Naive thymus-derived CD4-positive, alpha-beta T cell (primary cell): ENCODE data around the gene FLNB. TPM values are rescaled to one million over a fixed set of nuclear protein-coding genes. Genes with fewer than 3 reads are reported as not detected.

Experiments used
- ATAC-seq: fragments of 150-1000 bp; cut with Tn5 transposase; 2 replicates; pipeline ENCODE4 v1.10.0; 2021; ENCODE audit warnings: mild to moderate bottlenecking, moderate library complexity
- CTCF ChIA-PET: fragments of 350-600 bp; sonication (Branson Sonifier 250); formaldehyde crosslinking; loops from one replicate; lab custom pipeline; 2021; ENCODE audit warnings: antibody characterized with exemption; lab: Charles Lee
- POLR2A ChIA-PET: fragments of 350-600 bp; sonication (Branson Sonifier 250); formaldehyde crosslinking; loops from one replicate; lab custom pipeline; 2021; ENCODE audit warnings: antibody characterized with exemption, inconsistent platforms; lab: Charles Lee
- DNase-seq, 9 donors: peaks; one replicate each; pipeline versions ENCODE4 v3.0.0 to v3.0.0-alpha.2; 2020 to 2022; ENCODE audit warnings: mixed read lengths in 1 of 9
- H3K27ac ChIP-seq: one replicate; pipeline ENCODE4 v1.7.0; 2013; ENCODE audit warnings: mild to moderate bottlenecking, low read depth, low read length, moderate library complexity
- H3K27me3 ChIP-seq, 2 donors: one replicate each; pipeline ENCODE4 v1.7.0; 2013; ENCODE audit warnings: low read length in 2 of 2, mild to moderate bottlenecking in 2 of 2, moderate library complexity in 2 of 2; ENCODE audit not compliant: control insufficient read depth in 2 of 2, insufficient read depth in 2 of 2
- H3K36me3 ChIP-seq, 3 experiments: 1 replicate in 2 of 3; 2 replicates in 1 of 3; pipeline ENCODE4 v1.7.0; 2013; ENCODE audit warnings: low read length in 3 of 3, mild to moderate bottlenecking in 3 of 3, moderate library complexity in 1 of 3; ENCODE audit not compliant: insufficient read depth in 3 of 3, control insufficient read depth in 2 of 3
- H3K4me1 ChIP-seq, 2 donors: one replicate each; pipeline ENCODE4 v1.7.0; 2013; ENCODE audit warnings: low read length in 2 of 2, mild to moderate bottlenecking in 2 of 2, moderate library complexity in 1 of 2; ENCODE audit not compliant: control insufficient read depth in 2 of 2, insufficient read depth in 2 of 2
- H3K4me3 ChIP-seq: 2 replicates; pipeline ENCODE4 v1.7.0; 2013; ENCODE audit warnings: mild to moderate bottlenecking, low read length
- H3K9me3 ChIP-seq, 3 experiments: 1 replicate in 2 of 3; 2 replicates in 1 of 3; pipeline ENCODE4 v1.7.0; 2013; ENCODE audit warnings: low read length in 3 of 3; ENCODE audit not compliant: control insufficient read depth in 2 of 3
- H3K27ac Mint-ChIP-seq, 9 donors: one replicate each; pipeline ENCODE4 v1.8.0; 2020 to 2022; ENCODE audit warnings: mixed read lengths in 9 of 9, mild to moderate bottlenecking in 8 of 9, moderate library complexity in 5 of 9, inconsistent platforms in 2 of 9
- H3K27me3 Mint-ChIP-seq, 5 donors: one replicate each; pipeline ENCODE4 v1.8.0; 2021 to 2022; ENCODE audit warnings: mixed read lengths in 5 of 5, mild to moderate bottlenecking in 1 of 5
- H3K36me3 Mint-ChIP-seq, 5 donors: one replicate each; pipeline ENCODE4 v1.8.0; 2020 to 2022; ENCODE audit warnings: mixed read lengths in 5 of 5, mild to moderate bottlenecking in 3 of 5, inconsistent platforms in 1 of 5
- H3K4me1 Mint-ChIP-seq, 7 donors: one replicate each; pipeline ENCODE4 v1.8.0; 2020 to 2022; ENCODE audit warnings: mixed read lengths in 7 of 7, mild to moderate bottlenecking in 3 of 7, inconsistent platforms in 1 of 7
- H3K4me3 Mint-ChIP-seq, 10 donors: one replicate each; pipeline ENCODE4 v1.8.0; 2020 to 2022; ENCODE audit warnings: mild to moderate bottlenecking in 10 of 10, mixed read lengths in 10 of 10, moderate library complexity in 6 of 10, inconsistent platforms in 2 of 10
- H3K9me3 Mint-ChIP-seq, 11 donors: one replicate each; pipeline ENCODE4 v1.8.0; 2020 to 2022; ENCODE audit warnings: mixed read lengths in 11 of 11, mild to moderate bottlenecking in 4 of 11, inconsistent platforms in 1 of 11, moderate library complexity in 1 of 11
- intact Hi-C, 2 donors: fragments of 100-400 bp; cut with micrococcal nuclease; formaldehyde crosslinking; loops; one replicate each; pipeline ENCODE4 v1.15.1; 2023
- polyA plus RNA-seq, 2 donors: library from polyadenylated mRNA; unstranded; fragments of 300-500 nt; fragmentation: Illumina TruSeq; gene quantifications; one replicate each; pipeline ENCODE4 v1.2.3, GENCODE V29; 2021
- total RNA-seq, 6 experiments: library from RNA in 5 of 6; stranded (reverse) in 5 of 6; gene quantifications; 1 replicate in 5 of 6; 2 replicates in 1 of 6; pipeline ENCODE4 v1.2.3 and lab custom pipeline; 2021 to 2026

FLNB gene
- total and polyA plus RNA-seq, 7 experiments from 2014 or later: 15.7 to 66.7 (median 47.6) TPM

DNA sequence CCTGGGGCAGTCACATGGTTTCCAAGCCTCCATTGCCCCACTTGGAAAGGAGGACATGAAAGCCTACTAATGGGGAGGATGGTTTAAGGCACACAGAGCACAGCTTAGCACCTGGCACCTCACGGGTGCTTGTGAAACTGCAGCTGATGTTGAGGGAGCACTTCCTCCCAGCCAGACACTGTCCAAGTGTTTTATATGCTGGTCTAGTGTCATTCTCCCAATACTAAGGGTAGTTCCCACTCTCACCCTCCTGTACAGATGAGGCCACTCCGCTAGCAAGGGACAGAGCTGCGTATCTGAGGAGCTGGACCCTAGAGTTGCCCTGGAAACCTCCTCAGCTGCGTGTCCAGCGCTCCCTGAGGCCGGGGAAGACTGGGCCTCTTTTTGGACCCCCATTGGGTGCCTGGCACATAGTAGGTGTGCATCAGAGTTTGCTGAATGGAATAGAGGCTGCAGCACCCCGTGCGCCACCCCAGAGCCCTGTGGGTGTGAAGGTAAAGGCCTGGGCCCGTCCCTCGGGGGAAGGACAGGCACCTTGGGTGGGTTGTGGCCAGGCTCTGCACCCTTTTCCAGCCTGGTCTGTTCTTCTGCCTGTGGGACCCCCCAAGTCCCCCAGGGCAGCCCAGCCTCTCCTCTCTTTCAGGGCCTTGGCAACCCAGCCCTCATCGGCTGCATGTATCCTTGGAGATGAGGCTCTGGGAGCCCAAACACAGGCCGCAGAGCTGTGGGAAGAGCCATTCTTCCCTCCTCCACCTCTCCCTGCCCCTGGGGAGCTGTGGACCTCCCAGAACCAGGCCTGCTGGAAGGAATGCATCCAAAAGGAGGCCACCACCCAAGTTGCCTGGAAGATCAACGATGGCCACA lies 171.2 kb downstream of the FLNB start:
- ATAC-seq (no peak), DNase-seq (no peak)
- ChIA-PET POLR2A (no interaction called here), CTCF (interaction anchor here (0.6 to 0.9 kb wide), 2 partner anchors 236 to 495 kb away, joined by 3 to 4 read pairs; no protein-coding TSS in a partner anchor)
- Mint-ChIP-seq H3K36me3 (no peaks in the 10 kb centered on the region), H3K4me1 (peaks cover 0 to 17% (median 12%) of the 10 kb centered on the region in 7 donors), H3K9me3 (no peaks in the 10 kb centered on the region), H3K4me3 (peak overlapping the region in 1 of 10 donors; percentile 79), H3K27me3 (peaks cover 0 to 4% (median 0%) of the 10 kb centered on the region in 5 donors), H3K27ac (no peak overlapping the region)
- no peaks in the 10 kb centered on the region for H3K36me3 ChIP-seq
- intact Hi-C loops: loop anchor here (5.0 to 10.0 kb wide), 5 partner anchors 38 to 238 kb away; partner anchors contain the start of gene ABHD6 (in 1 of the 2)
- H3K27ac ChIP-seq: no peak overlapping the region
- peaks cover 6 to 8% of the 10 kb centered on the region in 2 donors for H3K4me1 ChIP-seq
- H3K4me3 ChIP-seq: no peak overlapping the region
- no peaks in the 10 kb centered on the region for H3K9me3 ChIP-seq
- no peaks in the 10 kb centered on the region for H3K27me3 ChIP-seq

DNA sequence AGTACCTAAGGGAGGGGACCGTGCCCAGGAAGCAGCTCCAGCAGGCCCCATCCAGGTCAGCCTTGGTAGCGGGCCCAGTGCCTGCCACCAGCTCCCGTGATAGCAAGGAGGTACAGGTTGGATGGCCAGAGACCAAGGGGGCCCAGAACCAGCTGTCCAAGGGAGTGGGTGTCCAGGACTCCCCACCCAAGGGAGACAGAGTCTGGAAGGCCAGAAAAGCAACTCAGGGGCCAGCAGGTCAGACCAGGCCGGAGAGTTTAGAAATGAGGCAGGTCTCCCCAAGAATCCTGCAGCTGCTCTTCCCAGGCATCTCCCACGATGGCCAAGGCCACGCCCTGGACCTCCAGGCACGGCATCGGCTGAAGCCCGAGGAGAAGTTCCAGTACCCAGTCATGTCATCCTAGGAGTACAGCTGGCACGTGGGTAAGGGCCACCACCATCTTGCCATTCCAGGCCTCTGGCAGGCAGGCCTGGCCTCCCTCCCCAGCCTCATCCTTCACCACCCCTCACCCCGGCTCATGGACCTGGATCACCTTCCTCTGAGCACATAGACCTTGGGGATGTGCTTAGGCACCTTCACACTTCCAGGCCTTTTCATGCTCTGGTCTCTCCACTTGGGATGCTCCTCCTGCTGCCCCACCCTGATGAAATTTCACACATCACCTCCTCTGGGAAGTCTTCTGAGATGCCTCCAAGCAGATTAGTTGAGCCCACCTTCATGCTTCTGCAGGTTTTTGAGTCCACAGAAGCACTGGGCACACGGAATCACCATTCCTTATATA lies 172.1 kb downstream of the FLNB start:
- Mint-ChIP-seq H3K9me3 (no peaks in the 10 kb centered on the region), H3K4me1 (peaks cover 0 to 17% (median 12%) of the 10 kb centered on the region in 7 donors), H3K27ac (no peak overlapping the region), H3K4me3 (peak overlapping the region in 1 of 10 donors; percentile 66), H3K36me3 (no peaks in the 10 kb centered on the region), H3K27me3 (peaks cover 0 to 4% (median 0%) of the 10 kb centered on the region in 5 donors)
- Histone ChIP-seq H3K36me3 (no peaks in the 10 kb centered on the region), H3K4me1 (peaks cover 6 to 8% of the 10 kb centered on the region in 2 donors), H3K9me3 (no peaks in the 10 kb centered on the region), H3K27ac (no peak overlapping the region), H3K4me3 (no peak overlapping the region), H3K27me3 (no peaks in the 10 kb centered on the region)
- DNase-seq (no peak), ATAC-seq (no peak)
- ChIA-PET POLR2A (interaction anchor here (0.6 kb wide), 1 partner anchor 151 kb away, joined by 4 read pairs; no protein-coding TSS in a partner anchor), CTCF (no interaction called here)
- intact Hi-C loops: loop anchor here in 1 of 2 donors (10.0 kb wide), 1 partner anchor 235 kb away; no protein-coding TSS in a partner anchor

DNA sequence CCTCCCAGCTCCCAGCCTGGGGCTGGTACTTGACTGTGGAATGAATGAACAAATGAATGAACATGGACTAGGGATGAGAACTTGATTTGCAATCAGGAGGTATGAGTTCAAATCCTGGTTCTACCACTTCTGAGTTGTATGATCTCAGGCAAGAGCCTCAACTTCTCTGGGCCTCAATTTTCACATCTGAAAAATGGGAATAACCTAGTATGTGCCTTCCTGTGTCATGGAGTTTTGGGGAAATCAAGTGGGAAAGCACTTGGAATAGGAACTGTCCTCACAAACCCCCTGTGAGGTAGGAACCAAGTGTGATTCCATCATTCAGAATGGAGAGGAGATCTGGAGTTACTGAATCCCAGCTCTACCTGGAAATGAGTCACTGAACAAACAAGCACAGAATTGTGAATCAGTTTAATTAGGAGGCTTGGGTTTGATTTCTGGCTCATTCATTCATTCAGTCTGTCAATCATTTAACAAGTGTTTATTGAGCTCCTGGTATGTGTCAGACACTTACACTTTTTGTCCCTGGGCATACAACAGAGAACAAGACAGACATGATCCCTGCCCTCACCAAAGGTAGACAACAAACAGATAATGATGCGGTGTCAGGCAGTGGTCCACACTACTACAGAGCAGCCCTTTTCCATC lies 172.8 kb downstream of the FLNB start:
- ATAC-seq (no peak), DNase-seq (no peak)
- no peaks in the 10 kb centered on the region for H3K36me3 Mint-ChIP-seq
- no peaks in the 10 kb centered on the region for H3K9me3 Mint-ChIP-seq
- Histone ChIP-seq H3K27me3 (no peaks in the 10 kb centered on the region), H3K27ac (no peak overlapping the region), H3K36me3 (no peaks in the 10 kb centered on the region), H3K4me3 (no peak overlapping the region), H3K4me1 (peaks cover 6 to 8% of the 10 kb centered on the region in 2 donors), H3K9me3 (no peaks in the 10 kb centered on the region)
- ChIA-PET CTCF (interaction anchor here (0.7 kb wide), 1 partner anchor 41 kb away, joined by 4 read pairs; no protein-coding TSS in a partner anchor), POLR2A (interaction anchor here (0.6 kb wide), 1 partner anchor 152 kb away, joined by 4 read pairs; no protein-coding TSS in a partner anchor)
- peaks cover 0 to 2% (median 0%) of the 10 kb centered on the region in 5 donors for H3K27me3 Mint-ChIP-seq
- no peak overlapping the region for H3K27ac Mint-ChIP-seq
- peaks cover 0 to 13% (median 11%) of the 10 kb centered on the region in 7 donors for H3K4me1 Mint-ChIP-seq
- H3K4me3 Mint-ChIP-seq: no peak overlapping the region
- intact Hi-C loops: loop anchor here in 1 of 2 donors (10.0 kb wide), 1 partner anchor 234 kb away; no protein-coding TSS in a partner anchor

- Mint-ChIP-seq H3K27ac (no peak overlapping the region), H3K9me3 (no peaks in the 10 kb centered on the region), H3K4me3 (no peak overlapping the region), H3K36me3 (no peaks in the 10 kb centered on the region), H3K27me3 (peaks cover 0 to 2% (median 0%) of the 10 kb centered on the region in 5 donors), H3K4me1 (peaks cover 0 to 11% (median 7%) of the 10 kb centered on the region in 7 donors)
- Histone ChIP-seq H3K27ac (no peak overlapping the region), H3K9me3 (no peaks in the 10 kb centered on the region), H3K36me3 (no peaks in the 10 kb centered on the region), H3K4me3 (no peak overlapping the region), H3K4me1 (peaks cover 0 to 4% of the 10 kb centered on the region in 2 donors), H3K27me3 (no peaks in the 10 kb centered on the region)
- intact Hi-C loops: loop anchor here in 1 of 2 donors (10.0 kb wide), 1 partner anchor 232 kb away; no protein-coding TSS in a partner anchor
- CTCF ChIA-PET: interaction anchor here (0.6 to 1.3 kb wide), 4 partner anchors 16 to 875 kb away, joined by 3 to 7 read pairs (median 4); no protein-coding TSS in a partner anchor
- POLR2A ChIA-PET: no interaction called here
- ATAC-seq: no peak
- no peak for DNase-seq
Measured at GRCh38 chr3:58183221-58183620, 175.0 kb downstream of the FLNB start.

DNA sequence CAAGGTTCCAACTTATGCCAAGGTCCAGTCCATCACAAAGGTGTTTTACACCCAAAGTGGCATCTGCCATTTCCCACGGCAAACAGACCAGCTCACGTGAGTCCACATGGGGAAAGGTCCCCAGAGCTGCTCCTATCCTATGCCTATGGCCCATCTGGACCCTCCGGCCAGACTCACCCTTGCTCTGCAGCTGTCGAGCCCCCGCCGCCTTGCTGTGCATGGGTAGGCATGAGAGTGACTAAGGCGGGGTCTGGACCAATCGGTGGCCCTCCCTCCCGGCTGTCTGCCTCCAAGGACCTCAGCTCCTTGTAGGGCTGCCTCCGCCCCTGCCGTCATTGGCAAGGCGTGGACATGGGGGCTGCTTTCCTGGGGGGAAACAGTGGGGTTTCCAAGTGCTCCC lies 175.7 kb downstream of the FLNB start:
- ATAC-seq: no peak
- CTCF ChIA-PET: interaction anchor here (1.2 kb wide), 1 partner anchor 17 kb away, joined by 7 read pairs; no protein-coding TSS in a partner anchor
- H3K27me3 ChIP-seq: no peaks in the 10 kb centered on the region
- H3K4me1 ChIP-seq: no peaks in the 10 kb centered on the region
- H3K9me3 ChIP-seq: no peaks in the 10 kb centered on the region
- no peak for DNase-seq
- peaks cover 0 to 4% (median under 1%) of the 10 kb centered on the region in 7 donors for H3K4me1 Mint-ChIP-seq
- intact Hi-C loops: loop anchor here in 1 of 2 donors (10.0 kb wide), 1 partner anchor 231 kb away; no protein-coding TSS in a partner anchor
- no peak overlapping the region for H3K27ac ChIP-seq
- H3K27me3 Mint-ChIP-seq: peaks cover 0 to 2% (median 0%) of the 10 kb centered on the region in 5 donors
- H3K9me3 Mint-ChIP-seq: no peaks in the 10 kb centered on the region
- H3K27ac Mint-ChIP-seq: no peak overlapping the region
- H3K4me3 ChIP-seq: no peak overlapping the region
- no peaks in the 10 kb centered on the region for H3K36me3 ChIP-seq
- no peaks in the 10 kb centered on the region for H3K36me3 Mint-ChIP-seq
- H3K4me3 Mint-ChIP-seq: no peak overlapping the region
- POLR2A ChIA-PET: no interaction called here
